Caco-2 (cell line): ENCODE measurements around the gene SCAANT1. TPM values are rescaled to one million over a fixed set of nuclear protein-coding genes. Genes with fewer than 3 reads are reported as not detected.

Experiments used
- BruUV-seq: library from RNA; stranded (reverse); fragments of 400-500 nt; replicated peaks from 2 replicates; lab custom pipeline; 2021; lab: Mats Ljungman, UMichigan
- CTCF ChIA-PET: fragments of 300-600 bp; sonication (Branson Sonifier 250); formaldehyde crosslinking; loops from one replicate; lab custom pipeline; 2022; ENCODE audit warnings: antibody characterized with exemption; lab: Charles Lee
- POLR2A ChIA-PET: fragments of 300-600 bp; sonication (Branson Sonifier 250); formaldehyde crosslinking; loops from one replicate; lab custom pipeline; 2022; ENCODE audit warnings: antibody characterized with exemption; lab: Charles Lee
- DNase-seq, 2 experiments: peaks; one replicate each; pipeline versions ENCODE4 v3.0.0 to v3.0.0-alpha.2; 2020 to 2022
- H3K27me3 ChIP-seq: replicated peaks from 2 replicates; pipeline ENCODE4 v1.6.0; 2011; ENCODE audit warnings: low read length; ENCODE audit not compliant: control insufficient read depth, insufficient read depth
- H3K36me3 ChIP-seq: 2 replicates; pipeline ENCODE4 v1.5.1; 2011; ENCODE audit warnings: low read length; ENCODE audit not compliant: control insufficient read depth, insufficient read depth
- H3K4me1 ChIP-seq: fragments of 250-450 bp; sonication (Bioruptor Pico); 2 replicates; pipeline ENCODE4 v1.5.1; 2020; ENCODE audit warnings: mild to moderate bottlenecking
- H3K4me3 ChIP-seq: 2 replicates; pipeline ENCODE4 v1.5.1; 2011; ENCODE audit warnings: low read depth, mild to moderate bottlenecking, control low read depth, low read length
- H3K9me3 ChIP-seq: fragments of 250-450 bp; sonication (Bioruptor Pico); 2 replicates; pipeline ENCODE4 v1.5.1; 2020; ENCODE audit warnings: mild to moderate bottlenecking, moderate library complexity
- H3K27ac Mint-ChIP-seq: one replicate; pipeline ENCODE4 v1.8.0; 2022; ENCODE audit warnings: mixed read lengths; ENCODE audit not compliant: unreplicated experiment
- H3K27me3 Mint-ChIP-seq: one replicate; pipeline ENCODE4 v1.8.0; 2022; ENCODE audit warnings: mixed read lengths; ENCODE audit not compliant: insufficient read depth, unreplicated experiment
- H3K36me3 Mint-ChIP-seq: one replicate; pipeline ENCODE4 v1.8.0; 2022; ENCODE audit warnings: mild to moderate bottlenecking, mixed read lengths; ENCODE audit not compliant: insufficient read depth, unreplicated experiment
- H3K4me1 Mint-ChIP-seq: one replicate; pipeline ENCODE4 v1.8.0; 2022; ENCODE audit warnings: low read depth, mixed read lengths; ENCODE audit not compliant: unreplicated experiment
- H3K4me3 Mint-ChIP-seq: one replicate; pipeline ENCODE4 v1.8.0; 2022; ENCODE audit warnings: mild to moderate bottlenecking, moderate library complexity, mixed read lengths; ENCODE audit not compliant: unreplicated experiment
- H3K9me3 Mint-ChIP-seq: one replicate; pipeline ENCODE4 v1.8.0; 2022; ENCODE audit warnings: mixed read lengths; ENCODE audit not compliant: unreplicated experiment
- CTCF ChIP-seq, 2 experiments: fragments of 200-600 bp in 1 of 2; IDR thresholded peaks; 1 replicate in 1 of 2; 2 replicates in 1 of 2; pipeline versions ENCODE4 v1.5.1 to v1.8.0; 2011 to 2022; ENCODE audit warnings: antibody characterized with exemption in 1 of 2, control low read depth in 1 of 2, inconsistent platforms in 1 of 2, low read depth in 1 of 2, low read length in 1 of 2, mild to moderate bottlenecking in 1 of 2, moderate library complexity in 1 of 2; ENCODE audit not compliant: insufficient read depth in 1 of 2, severe bottlenecking in 1 of 2, unreplicated experiment in 1 of 2
- intact Hi-C: fragments of 100-400 bp; cut with micrococcal nuclease; formaldehyde crosslinking; loops from one replicate; pipeline ENCODE4 v1.10.0; 2022; ENCODE audit not compliant: unreplicated experiment
- total RNA-seq: library from RNA; stranded (reverse); gene quantifications from 2 replicates; pipeline ENCODE4 v1.2.3, GENCODE V29; 2022

Gene SCAANT1
- total RNA-seq, 1 experiment from 2014 or later = not detected

GRCh38 chr3:63933459-63933858, 21.3 kb upstream of the SCAANT1 start:
- POLR2A ChIA-PET = no interaction called here
- Mint-ChIP-seq H3K4me1 (peaks cover 25% of the 10 kb centered on the region), H3K4me3 (no peak overlapping the region), H3K36me3 (no peaks in the 10 kb centered on the region), H3K9me3 (no peaks in the 10 kb centered on the region), H3K27ac (no peak overlapping the region), H3K27me3 (no peaks in the 10 kb centered on the region)
- BruUV-seq = no TSS peak
- Histone ChIP-seq H3K4me3 (no peak overlapping the region), H3K36me3 (no peaks in the 10 kb centered on the region), H3K27me3 (no peaks in the 10 kb centered on the region), H3K9me3 (no peaks in the 10 kb centered on the region), H3K4me1 (peaks cover 30% of the 10 kb centered on the region)
- intact Hi-C loops = no loop called here
- TF ChIP-seq CTCF (IDR thresholded peaks at IDR 0.05; ENCODE audit: insufficient read depth in 1 of 2, low read depth in 1 of 2, low read length in 1 of 2, severe bottlenecking in 1 of 2, unreplicated experiment in 1 of 2) = no peak
- CTCF ChIA-PET = no interaction called here
- no peak for DNase-seq

- Histone ChIP-seq H3K4me3 (no peak overlapping the region), H3K9me3 (no peaks in the 10 kb centered on the region), H3K36me3 (no peaks in the 10 kb centered on the region), H3K27me3 (no peaks in the 10 kb centered on the region), H3K4me1 (peaks cover 22% of the 10 kb centered on the region)
- no peak overlapping the region for H3K27ac Mint-ChIP-seq
- peaks cover 17% of the 10 kb centered on the region for H3K4me1 Mint-ChIP-seq
- ChIA-PET POLR2A (no interaction called here), CTCF (no interaction called here)
- no peak for TF ChIP-seq CTCF (IDR thresholded peaks at IDR 0.05; ENCODE audit: insufficient read depth in 1 of 2, low read depth in 1 of 2, low read length in 1 of 2, severe bottlenecking in 1 of 2, unreplicated experiment in 1 of 2)
- DNase-seq = no peak
- intact Hi-C loops = no loop called here
- no peaks in the 10 kb centered on the region for H3K9me3 Mint-ChIP-seq
- H3K27me3 Mint-ChIP-seq = no peaks in the 10 kb centered on the region
- BruUV-seq = no TSS peak
- H3K36me3 Mint-ChIP-seq = no peaks in the 10 kb centered on the region
- no peak overlapping the region for H3K4me3 Mint-ChIP-seq
Measured at GRCh38 chr3:63932509-63933212, 20.5 kb upstream of the SCAANT1 start.

GRCh38 chr3:63931290-63931689, 19.1 kb upstream of the SCAANT1 start:
- Histone ChIP-seq H3K27me3 (no peaks in the 10 kb centered on the region), H3K4me1 (peaks cover 8% of the 10 kb centered on the region), H3K36me3 (no peaks in the 10 kb centered on the region), H3K4me3 (no peak overlapping the region), H3K9me3 (no peaks in the 10 kb centered on the region)
- H3K4me3 Mint-ChIP-seq = no peak overlapping the region
- intact Hi-C loops = no loop called here
- ChIA-PET POLR2A (no interaction called here), CTCF (no interaction called here)
- H3K9me3 Mint-ChIP-seq = no peaks in the 10 kb centered on the region
- no TSS peak for BruUV-seq
- no peak for DNase-seq
- H3K36me3 Mint-ChIP-seq = peaks cover 3% of the 10 kb centered on the region
- TF ChIP-seq CTCF (IDR thresholded peaks at IDR 0.05; ENCODE audit: insufficient read depth in 1 of 2, low read depth in 1 of 2, low read length in 1 of 2, severe bottlenecking in 1 of 2, unreplicated experiment in 1 of 2) = no peak
- no peaks in the 10 kb centered on the region for H3K27me3 Mint-ChIP-seq
- no peak overlapping the region for H3K27ac Mint-ChIP-seq
- peaks cover 3% of the 10 kb centered on the region for H3K4me1 Mint-ChIP-seq
